ACC112 (cell line): ENCODE data around the gene CARD11.
"Not testable (repeated sequence)": the region's sequence is repeated elsewhere in the genome, so short reads cannot be mapped to it uniquely, and the experiment has no call there.

Source experiments
- H2AFZ ChIP-seq: fragments of 200-600 bp; sonication (generic); one replicate; pipeline ENCODE4 v1.6.0; 2017; ENCODE audit warnings: antibody characterized with exemption, low read length; ENCODE audit not compliant: unreplicated experiment
- H3K27ac ChIP-seq: fragments of 200-600 bp; sonication (generic); 2 replicates; pipeline ENCODE4 v1.5.1; 2014; ENCODE audit warnings: low read depth, mild to moderate bottlenecking, antibody characterized with exemption, low read length, moderate library complexity
- H3K27me3 ChIP-seq: fragments of 200-600 bp; sonication (generic); 2 replicates; pipeline ENCODE4 v1.6.1; 2014; ENCODE audit warnings: mild to moderate bottlenecking, antibody characterized with exemption, low read length, moderate library complexity, mixed read lengths; ENCODE audit not compliant: insufficient read depth
- H3K36me3 ChIP-seq: fragments of 200-600 bp; sonication (generic); 2 replicates; pipeline ENCODE4 v1.6.1; 2016; ENCODE audit warnings: mild to moderate bottlenecking, antibody characterized with exemption, low read length, moderate library complexity, mixed read lengths; ENCODE audit not compliant: insufficient read depth
- H3K4me1 ChIP-seq: fragments of 200-600 bp; sonication (generic); one replicate; pipeline ENCODE4 v1.6.1; 2016; ENCODE audit warnings: low read length, mixed read lengths; ENCODE audit not compliant: insufficient read depth, unreplicated experiment, control insufficient read depth
- H3K4me3 ChIP-seq: fragments of 200-600 bp; sonication (generic); 2 replicates; pipeline ENCODE4 v1.5.1; 2014; ENCODE audit warnings: mild to moderate bottlenecking, low read depth, low read length
- H3K79me2 ChIP-seq: fragments of 200-600 bp; sonication (generic); one replicate; pipeline ENCODE4 v1.6.0; 2016; ENCODE audit warnings: low read length; ENCODE audit not compliant: control insufficient read depth, unreplicated experiment, insufficient read depth

CARD11 gene

GRCh38 chr7:2965745-2966270, 77.9 kb downstream of the CARD11 start:
- no peak overlapping the region for H3K27ac ChIP-seq
- no peaks in the 10 kb centered on the region for H3K4me1 ChIP-seq
- H3K27me3 ChIP-seq = no peaks in the 10 kb centered on the region
- H3K4me3 ChIP-seq = no peak overlapping the region
- H3K79me2 ChIP-seq = no peaks in the 10 kb centered on the region
- H3K36me3 ChIP-seq = no peaks in the 10 kb centered on the region
- no peak overlapping the region for H2AFZ ChIP-seq

- Histone ChIP-seq H3K27me3 (no peaks in the 10 kb centered on the region), H3K4me1 (no peaks in the 10 kb centered on the region), H3K36me3 (no peaks in the 10 kb centered on the region), H3K27ac (no peak overlapping the region), H3K4me3 (no peak overlapping the region), H3K79me2 (no peaks in the 10 kb centered on the region), H2AFZ (no peak overlapping the region)
Measured at GRCh38 chr7:2965301-2965700, 78.4 kb downstream of the CARD11 start.

GRCh38 chr7:2964208-2964607, 79.5 kb downstream of the CARD11 start:
- Histone ChIP-seq H2AFZ (no peak overlapping the region), H3K4me1 (no peaks in the 10 kb centered on the region), H3K4me3 (no peak overlapping the region), H3K79me2 (no peaks in the 10 kb centered on the region), H3K36me3 (no peaks in the 10 kb centered on the region), H3K27me3 (no peaks in the 10 kb centered on the region), H3K27ac (no peak overlapping the region)

GRCh38 chr7:2962865-2963264, 80.8 kb downstream of the CARD11 start:
- H2AFZ ChIP-seq = no peak overlapping the region
- no peaks in the 10 kb centered on the region for H3K4me1 ChIP-seq
- no peaks in the 10 kb centered on the region for H3K27me3 ChIP-seq
- no peak overlapping the region for H3K27ac ChIP-seq
- no peaks in the 10 kb centered on the region for H3K36me3 ChIP-seq
- H3K79me2 ChIP-seq = no peaks in the 10 kb centered on the region
- no peak overlapping the region for H3K4me3 ChIP-seq

- no peaks in the 10 kb centered on the region for H3K79me2 ChIP-seq
- H3K4me3 ChIP-seq = no peak overlapping the region
- no peak overlapping the region for H3K27ac ChIP-seq
- H3K4me1 ChIP-seq = peaks cover 5% of the 10 kb centered on the region
- H3K36me3 ChIP-seq = no peaks in the 10 kb centered on the region
- no peak overlapping the region for H2AFZ ChIP-seq
- no peaks in the 10 kb centered on the region for H3K27me3 ChIP-seq
Measured at GRCh38 chr7:2959828-2960599, 83.7 kb downstream of the CARD11 start.

- Histone ChIP-seq H2AFZ (no peak overlapping the region), H3K79me2 (no peaks in the 10 kb centered on the region), H3K27me3 (no peaks in the 10 kb centered on the region), H3K36me3 (no peaks in the 10 kb centered on the region), H3K27ac (no peak overlapping the region), H3K4me1 (peaks cover 5% of the 10 kb centered on the region), H3K4me3 (no peak overlapping the region)
Measured at GRCh38 chr7:2959103-2959680, 84.5 kb downstream of the CARD11 start.

GRCh38 chr7:2958416-2959102, 85.1 kb downstream of the CARD11 start:
- H3K36me3 ChIP-seq = no peaks in the 10 kb centered on the region
- no peak overlapping the region for H3K4me3 ChIP-seq
- H3K27me3 ChIP-seq = no peaks in the 10 kb centered on the region
- H3K79me2 ChIP-seq = no peaks in the 10 kb centered on the region
- H3K27ac ChIP-seq = no peak overlapping the region
- no peak overlapping the region for H2AFZ ChIP-seq
- peaks cover 5% of the 10 kb centered on the region for H3K4me1 ChIP-seq

GRCh38 chr7:2957369-2957727, 86.3 kb downstream of the CARD11 start:
- H3K4me1 ChIP-seq, H3K79me2 ChIP-seq, H3K27me3 ChIP-seq, H2AFZ ChIP-seq, H3K36me3 ChIP-seq, H3K4me3 ChIP-seq: not testable (repeated sequence)
- peak overlapping the region; percentile 61; the same call in 1 of the 2 replicates for H3K27ac ChIP-seq

GRCh38 chr7:2956526-2957368, 86.9 kb downstream of the CARD11 start:
- Histone ChIP-seq H3K27ac (peak overlapping the region; percentile 61; the same call in 1 of the 2 replicates), H3K4me1 (peaks cover 5% of the 10 kb centered on the region), H2AFZ (peak overlapping the region; percentile 57)

GRCh38 chr7:2956076-2956475, 87.6 kb downstream of the CARD11 start:
- no peak overlapping the region for H2AFZ ChIP-seq
- no peaks in the 10 kb centered on the region for H3K36me3 ChIP-seq
- peaks cover 5% of the 10 kb centered on the region for H3K4me1 ChIP-seq
- H3K27ac ChIP-seq = peak overlapping the region; percentile 20; the same call in 1 of the 2 replicates
- no peaks in the 10 kb centered on the region for H3K27me3 ChIP-seq
- H3K4me3 ChIP-seq = no peak overlapping the region
- no peaks in the 10 kb centered on the region for H3K79me2 ChIP-seq

More at GRCh38 chr7:2956526-2957368, 86.9 kb downstream of the CARD11 start:
- Histone ChIP-seq H3K79me2 (no peaks in the 10 kb centered on the region), H3K36me3 (no peaks in the 10 kb centered on the region), H3K4me3 (no peak overlapping the region), H3K27me3 (no peaks in the 10 kb centered on the region)
